Activated CD4-positive, alpha-beta T cell treated with anti-CD3 and anti-CD28 coated beads, Interleukin-2, Interleukin-6, amounts not matched to agents 100 ng/mL and 50 ng/mL, durations not matched to agents 16 hours and 8 hours (primary cell): Measurements from ENCODE around the gene PEX6.

Source experiments
- DNase-seq: peaks from one replicate; pipeline ENCODE4 v3.0.0-alpha.2; 2020

The PEX6 gene

GRCh38 chr6:42993445-42993844 lies 14.5 kb upstream of the PEX6 start:
- no peak for DNase-seq

- no peak for DNase-seq
These were observed 10.9 kb upstream of the PEX6 start for GRCh38 chr6:42989923-42990322.

DNA sequence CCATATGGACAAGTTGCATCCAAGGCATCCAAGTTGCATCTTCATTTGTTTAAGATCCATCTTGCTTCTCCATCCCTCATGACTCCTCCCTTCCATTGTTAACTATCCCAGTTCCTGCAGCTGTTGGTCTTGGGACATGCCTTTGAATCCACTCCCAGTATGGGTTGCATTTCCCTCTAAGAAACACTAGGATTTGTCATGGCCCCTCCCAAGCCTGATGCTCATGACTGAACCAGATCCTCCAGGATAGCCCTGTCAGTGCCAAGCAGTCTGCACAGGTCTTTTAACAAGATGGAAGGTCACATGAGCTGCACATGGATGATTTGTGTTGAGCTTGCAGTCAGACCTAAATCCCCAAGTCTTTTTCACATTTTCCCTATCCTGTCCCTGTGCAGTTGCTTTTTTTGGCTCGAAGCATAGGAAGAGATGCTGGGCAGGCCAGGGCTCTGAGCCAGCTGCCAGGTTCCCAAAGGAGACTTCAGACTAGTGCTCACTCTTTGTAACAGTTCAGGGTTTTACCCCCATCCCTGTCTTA lies 9.6 kb upstream of the PEX6 start:
- DNase-seq: no peak

DNA sequence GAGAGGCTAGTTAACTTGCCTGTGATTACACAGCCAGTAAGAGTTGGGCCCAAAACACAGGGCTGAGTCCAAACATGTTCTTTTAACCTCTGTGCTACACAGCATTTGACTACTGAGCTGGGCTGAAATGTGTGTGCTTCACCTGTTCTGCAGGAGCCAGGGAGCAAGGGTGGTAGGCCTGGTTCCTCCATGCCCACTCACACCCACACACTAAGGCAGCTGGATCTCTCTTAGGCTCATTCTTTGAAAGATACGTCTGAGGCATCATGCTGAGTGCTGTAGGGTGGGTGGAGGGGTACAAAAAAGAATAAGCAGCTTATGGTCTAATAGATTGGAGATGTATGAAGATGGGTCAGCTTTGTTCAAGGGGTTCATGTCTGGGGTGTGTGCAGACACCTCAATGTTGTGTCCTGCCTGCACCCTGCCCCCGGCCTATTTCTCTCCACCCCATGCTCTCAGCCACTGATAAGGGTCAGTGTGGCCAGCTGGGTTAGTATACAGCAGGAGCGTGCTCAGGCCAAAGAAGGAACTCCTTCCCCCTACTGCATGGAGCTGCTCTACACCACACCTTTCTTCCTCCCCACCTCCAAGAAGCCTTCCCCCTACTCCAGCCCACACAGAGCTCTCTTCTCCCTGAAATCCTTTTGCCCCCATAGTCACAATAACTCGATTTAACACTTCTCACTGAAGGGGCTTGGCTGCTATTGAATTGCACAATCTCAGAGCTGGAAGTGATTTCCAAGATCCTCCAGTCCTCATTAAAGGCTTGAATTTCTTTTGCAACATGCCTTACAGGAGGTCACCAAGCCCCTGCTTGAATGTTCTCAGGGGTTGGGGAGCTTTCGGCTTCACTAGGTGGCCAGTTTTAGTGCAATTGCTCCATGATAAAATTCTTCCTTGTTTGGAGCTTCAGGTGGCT lies 8.8 kb upstream of the PEX6 start:
- no peak for DNase-seq

DNA sequence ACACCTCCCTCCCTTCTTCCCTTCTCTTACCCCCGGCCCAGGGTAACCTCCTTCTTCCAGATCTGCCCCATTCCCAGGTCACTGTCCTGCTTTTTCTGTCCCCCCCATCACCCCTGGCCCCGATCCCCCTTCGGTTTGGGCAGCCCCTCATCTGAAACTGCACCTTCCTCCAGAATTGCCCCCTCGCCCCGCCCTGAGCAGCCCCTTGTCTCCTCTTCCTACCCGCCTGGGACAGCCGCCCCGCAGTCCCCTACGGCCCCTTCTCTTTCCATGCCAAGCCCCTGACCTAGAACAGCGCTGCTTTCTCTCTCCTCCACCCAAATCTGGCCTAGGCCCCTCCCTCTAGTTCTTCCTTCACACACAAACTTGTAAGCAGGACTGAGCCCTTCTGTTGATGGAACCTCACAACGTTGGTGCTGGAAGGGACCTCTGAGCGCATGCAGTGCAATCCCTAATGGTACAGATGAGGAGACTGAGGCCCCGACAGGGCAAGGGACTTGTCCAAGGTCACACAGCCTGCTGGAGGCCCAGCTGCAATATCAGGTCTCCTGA lies 6.0 kb upstream of the PEX6 start:
- DNase-seq: no peak

DNA sequence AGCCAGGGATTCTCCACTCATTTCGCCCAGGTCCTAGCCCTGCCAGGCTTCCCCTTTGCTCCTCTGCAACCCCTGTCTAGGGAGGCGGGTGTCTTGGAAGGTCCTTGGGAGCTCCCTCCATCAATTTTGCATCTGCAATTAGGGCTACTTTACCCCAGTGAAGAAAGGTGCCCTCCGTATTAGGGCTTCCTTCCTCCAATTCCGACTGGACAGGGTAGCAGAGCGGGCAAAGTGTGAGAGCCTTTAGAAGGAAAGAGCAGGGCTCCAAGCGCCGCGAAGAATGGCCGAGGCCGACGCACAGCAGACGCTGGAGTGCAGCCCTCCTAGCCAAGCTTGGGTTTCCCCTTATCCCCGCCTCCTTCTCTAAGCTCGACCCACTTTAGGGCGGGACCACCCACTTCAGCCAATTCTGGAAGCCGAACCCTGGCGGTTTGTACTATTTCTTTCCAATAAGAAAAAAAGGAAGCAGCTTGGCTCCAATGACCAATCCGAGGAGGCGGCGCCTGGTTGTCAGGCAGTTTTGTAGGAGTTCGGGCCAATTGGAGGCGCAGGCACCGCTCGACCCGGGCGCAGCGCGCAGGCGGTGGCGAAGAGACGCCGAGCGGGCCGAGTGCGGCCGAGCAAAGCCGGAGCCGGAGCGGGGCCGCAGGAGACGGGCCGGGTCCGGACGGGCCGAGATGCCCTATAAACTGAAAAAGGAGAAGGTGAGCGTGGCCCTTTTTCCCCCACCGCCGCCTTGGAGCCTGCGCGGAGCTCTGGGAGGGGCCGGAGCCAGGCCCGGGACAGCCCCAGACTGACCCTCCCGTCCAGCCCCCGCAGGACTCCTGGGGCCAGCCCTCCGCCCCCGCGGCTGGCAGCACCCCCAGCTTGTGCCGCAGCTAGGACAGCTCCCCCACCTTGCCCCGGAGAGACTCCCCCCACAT lies 5.3 kb upstream of the PEX6 start, which contains the start of gene PPP2R5D:
Gene PPP2R5D, plus strand, starts transcription at position 570 of the 923 bp plus-strand sequence. Its CDS starts 108 bp downstream, at position 678.
- peak; percentile 99 for DNase-seq

- no peak for DNase-seq
These were observed 2.9 kb upstream of the PEX6 start for GRCh38 chr6:42981836-42982235.

GRCh38 chr6:42979523-42980177 lies 669 bp upstream of the PEX6 start:
- no peak for DNase-seq

DNA sequence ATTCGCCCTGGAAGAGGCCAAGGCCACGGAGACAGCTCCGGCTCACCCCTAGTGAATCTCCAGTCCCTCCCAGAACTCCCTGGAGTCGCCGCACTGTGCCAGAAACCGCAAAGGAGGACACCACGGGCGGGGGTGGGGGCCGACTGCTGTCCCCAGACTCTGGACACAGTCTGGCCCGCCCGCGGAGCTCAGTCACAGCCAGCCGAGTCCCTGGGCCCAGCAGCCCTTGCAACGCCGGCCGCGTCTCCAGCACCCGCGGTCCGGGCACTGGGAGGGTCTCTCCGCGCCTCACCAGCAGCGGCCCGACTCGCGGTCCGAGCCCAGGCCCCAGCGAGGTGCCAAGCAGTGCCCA lies 518 bp downstream of the PEX6 start:
- DNase-seq: no peak

GRCh38 chr6:42974919-42975505 lies 4.0 kb downstream of the PEX6 start:
- no peak for DNase-seq

GRCh38 chr6:42973926-42974325 lies 5.1 kb downstream of the PEX6 start:
- no peak for DNase-seq

DNA sequence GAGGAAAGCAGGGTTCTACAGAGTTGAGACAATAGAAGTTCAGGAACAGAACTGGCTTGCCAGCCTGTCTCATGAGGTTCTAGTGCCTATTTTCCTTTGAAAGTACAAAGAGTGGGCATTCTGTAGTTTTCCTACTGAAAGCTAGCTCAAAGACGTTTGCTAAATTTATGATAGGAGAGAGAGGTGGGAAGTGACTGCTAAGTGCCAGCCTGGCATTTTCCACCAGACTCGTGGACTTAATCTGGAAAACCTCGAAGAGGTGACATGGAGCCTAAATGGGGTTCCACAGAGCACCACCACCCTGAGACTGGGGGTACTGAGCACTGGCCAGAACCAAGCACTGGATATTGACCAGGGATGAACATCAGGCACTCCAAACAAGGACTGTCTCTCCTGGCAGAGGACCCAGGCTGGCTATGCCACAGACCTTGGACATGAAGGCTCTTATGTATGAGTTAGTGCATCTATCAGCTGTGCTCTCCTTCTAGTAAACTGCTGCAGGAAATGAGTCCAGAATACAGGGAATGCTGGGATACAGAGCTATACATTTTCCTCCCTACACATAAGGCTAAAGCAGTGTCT lies 7.1 kb downstream of the PEX6 start:
- DNase-seq: no peak

DNA sequence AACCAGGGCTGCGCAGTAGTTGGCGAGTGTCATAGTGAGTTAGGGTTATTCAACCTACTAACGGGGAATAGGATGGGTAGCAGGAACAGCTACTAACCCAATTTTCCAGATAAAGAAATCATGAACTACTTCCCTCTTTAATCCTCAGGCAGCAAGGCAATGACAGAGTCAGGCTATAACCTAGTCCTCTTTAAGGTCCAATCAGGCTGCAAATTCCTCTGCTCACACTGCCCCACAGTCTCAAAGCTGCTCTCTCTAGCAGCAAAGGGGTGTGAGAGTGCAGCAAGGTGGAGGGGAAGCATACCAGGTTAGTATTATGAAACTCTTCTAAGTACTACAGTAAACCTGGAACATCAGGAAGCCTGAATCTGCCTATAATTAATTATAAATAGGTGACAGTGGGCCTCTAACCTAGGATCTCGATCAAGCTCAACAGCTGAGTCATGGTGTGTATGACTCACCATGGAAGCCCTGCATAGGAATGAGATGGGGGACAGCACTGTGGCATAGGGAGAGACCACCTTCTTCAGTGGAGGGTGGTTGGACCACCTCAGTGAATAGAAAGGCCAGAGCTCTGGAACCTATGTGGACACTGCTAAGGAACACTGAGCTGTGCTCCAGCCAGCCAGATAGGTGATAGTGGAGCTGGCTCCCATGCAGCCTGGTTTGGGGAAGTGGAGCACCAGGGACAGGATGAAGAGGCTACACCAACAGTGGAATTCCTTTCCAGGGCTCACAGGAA lies 7.9 kb downstream of the PEX6 start:
- DNase-seq: no peak

GRCh38 chr6:42969934-42970333 lies 9.0 kb downstream of the PEX6 start:
- no peak for DNase-seq

DNA sequence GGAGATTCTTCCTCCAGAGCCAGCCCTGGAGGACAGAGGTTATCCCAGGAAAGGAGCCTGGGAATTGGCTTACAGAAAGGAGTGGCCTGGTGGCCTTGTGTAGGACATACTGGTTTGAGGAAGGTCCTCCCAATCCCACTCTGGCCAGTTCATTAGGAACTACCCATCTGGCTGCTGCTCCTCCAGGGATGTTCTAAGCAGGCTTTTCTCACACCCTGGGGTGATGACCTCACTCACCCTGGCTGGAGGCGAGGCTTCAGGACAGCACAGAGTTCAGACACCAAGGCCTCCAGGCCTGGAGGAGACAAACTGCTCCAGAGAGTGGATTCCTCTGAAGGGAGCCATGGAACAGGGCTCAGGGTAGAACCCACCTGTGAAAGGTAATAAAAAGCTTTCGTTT lies 9.6 kb downstream of the PEX6 start:
- no peak for DNase-seq

DNA sequence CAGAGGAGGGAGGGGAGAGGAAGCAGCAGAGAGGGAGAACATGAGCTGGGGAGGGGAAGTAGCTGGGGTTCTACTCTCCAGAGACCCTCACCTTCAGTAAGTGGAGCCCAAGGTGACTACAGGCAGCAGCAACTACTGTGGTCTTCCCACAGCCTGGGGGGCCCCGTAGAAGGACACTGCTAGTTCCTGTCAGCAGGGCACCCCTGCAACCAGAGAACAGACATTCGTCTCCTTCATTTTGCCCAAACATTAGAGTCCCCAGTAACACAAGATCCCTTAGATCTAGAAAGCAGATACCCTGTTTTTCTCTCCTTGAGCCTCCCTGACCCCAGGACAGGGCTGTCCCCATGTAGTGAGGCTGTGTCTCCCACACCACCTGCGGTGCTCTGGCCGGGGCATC lies 10.2 kb downstream of the PEX6 start:
- DNase-seq: no peak

DNA sequence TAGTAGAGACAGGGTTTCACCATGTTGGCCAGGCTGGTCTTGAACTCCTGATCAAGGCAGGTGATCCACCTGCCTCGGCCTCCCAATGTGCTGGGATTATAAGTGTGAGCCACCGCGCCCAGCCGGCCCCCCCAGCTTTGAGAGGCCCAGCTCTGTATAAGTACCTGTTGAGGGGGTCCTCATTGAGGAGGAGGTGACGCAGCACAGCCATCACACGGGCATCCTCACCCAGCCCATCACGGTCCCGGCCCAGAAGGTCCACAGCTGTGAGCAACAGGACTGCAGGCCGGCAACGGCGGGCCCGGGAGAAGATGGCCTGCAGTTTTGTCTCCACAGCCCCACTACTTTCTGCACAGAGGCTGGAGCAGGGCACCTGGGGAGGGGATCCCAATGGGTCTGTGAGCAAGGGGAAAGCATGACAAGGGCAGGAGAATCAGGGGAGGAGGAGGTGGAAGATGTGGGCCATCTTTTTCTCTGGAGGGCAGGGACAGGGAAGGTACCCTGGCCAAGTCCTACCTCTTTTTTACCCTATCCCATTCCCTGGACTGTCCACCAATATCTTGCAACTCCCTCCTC lies 10.8 kb downstream of the PEX6 start:
- no peak for DNase-seq

DNA sequence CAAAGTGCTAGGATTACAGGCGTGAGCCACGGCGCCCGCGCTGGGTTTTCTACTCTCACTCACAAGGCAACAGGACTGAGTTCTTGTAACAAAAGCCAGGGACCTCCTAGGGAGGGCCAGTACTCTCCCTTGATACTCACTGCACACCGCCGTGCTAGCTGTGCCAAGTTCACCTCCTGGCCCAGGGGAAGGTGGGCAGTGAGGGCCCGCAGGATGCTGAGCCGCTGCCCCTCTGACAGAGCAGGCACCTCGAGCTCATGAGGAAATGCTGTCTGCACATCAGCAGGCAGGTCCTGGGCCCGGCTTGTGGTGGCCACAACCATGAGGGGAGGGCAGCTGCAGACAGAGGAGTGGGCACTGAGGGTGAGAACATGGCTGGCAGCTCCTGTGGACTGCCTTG lies 11.8 kb downstream of the PEX6 start:
- no peak for DNase-seq

DNA sequence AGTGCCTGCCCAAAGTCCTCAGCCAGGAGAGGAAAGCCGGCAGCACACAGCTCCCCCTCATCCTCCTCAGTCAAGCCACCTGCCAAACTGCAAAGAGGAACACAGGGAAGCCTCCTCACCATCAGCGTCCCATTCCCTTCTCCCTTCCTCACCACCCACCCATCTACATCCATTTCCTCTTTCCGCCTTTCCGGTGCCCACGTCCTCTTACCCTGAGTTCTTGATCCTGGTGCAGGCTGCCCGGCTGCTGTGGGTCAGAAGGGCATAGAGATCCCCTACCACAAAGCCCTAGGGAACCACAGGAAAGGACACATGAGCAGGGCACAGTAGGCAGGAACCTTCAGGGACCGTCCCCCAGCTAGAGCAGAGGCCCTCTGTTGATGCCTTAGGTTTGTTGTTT lies 12.4 kb downstream of the PEX6 start:
- DNase-seq: no peak

DNA sequence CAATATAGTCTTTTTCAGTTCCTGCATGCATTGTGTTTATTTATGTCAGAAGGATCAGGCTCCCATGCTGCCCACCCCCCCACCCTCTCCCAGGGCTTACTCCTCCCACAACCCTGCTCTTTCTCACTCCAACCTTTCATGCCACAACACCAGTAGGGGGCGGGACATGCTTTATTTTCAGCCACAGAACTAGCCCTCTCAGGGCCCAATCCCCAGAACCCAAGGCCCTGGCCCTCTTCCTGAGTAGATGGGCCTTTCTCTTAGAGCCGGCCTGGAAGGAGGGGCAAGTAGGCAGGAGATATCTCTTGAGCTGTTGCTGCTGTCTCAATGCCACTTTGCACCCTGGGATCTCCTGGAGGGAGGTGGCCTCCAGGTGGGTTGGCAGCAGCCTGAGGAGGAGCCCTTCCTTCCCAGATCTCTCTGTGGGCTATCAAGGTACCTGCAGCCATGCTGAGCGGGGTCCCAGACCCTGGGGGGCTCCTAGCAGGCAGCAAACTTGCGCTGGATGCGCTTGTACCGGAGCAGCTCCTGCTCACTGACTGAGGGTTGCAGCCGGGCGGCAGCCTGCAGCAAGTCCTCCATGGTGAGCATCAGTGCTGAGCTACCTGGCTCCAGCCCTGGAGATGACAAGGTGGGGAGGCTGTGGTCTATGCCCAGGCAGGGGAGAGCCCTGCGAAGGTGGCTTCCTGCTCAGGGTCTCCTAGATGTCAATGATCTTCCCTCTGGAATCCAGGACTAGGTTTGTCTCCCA lies 15.0 kb downstream of the PEX6 start:
- DNase-seq: peak; percentile 50
